Stimulated activated CD4-positive, alpha-beta T cell treated with anti-CD3 and anti-CD28 coated beads, Interleukin-2, amount 100 ng/mL, for 48 hours (primary cell): Measurements from ENCODE around the gene LAMTOR3.
"Not testable (repeated sequence)": the region's sequence is repeated elsewhere in the genome, so short reads cannot be mapped to it uniquely, and the experiment has no call there.

Experiments
- DNase-seq, 2 donors: peaks; one replicate each; pipeline ENCODE4 v3.0.0-alpha.2; 2020

Gene LAMTOR3

GRCh38 chr4:99861120-99861905 lies 32.9 kb downstream of the LAMTOR3 start:
- no peak for DNase-seq

- no peak for DNase-seq
These were observed 33.7 kb downstream of the LAMTOR3 start for GRCh38 chr4:99860521-99860920.

GRCh38 chr4:99859618-99860017 lies 34.6 kb downstream of the LAMTOR3 start:
- DNase-seq: no peak

- DNase-seq: no peak
These were observed 36.9 kb downstream of the LAMTOR3 start for GRCh38 chr4:99857307-99857706.

- no peak for DNase-seq
These were observed 38.1 kb downstream of the LAMTOR3 start for GRCh38 chr4:99856166-99856565.

GRCh38 chr4:99855678-99856077 lies 38.5 kb downstream of the LAMTOR3 start:
- DNase-seq: no peak

GRCh38 chr4:99853999-99854398 lies 40.2 kb downstream of the LAMTOR3 start:
- DNase-seq: no peak

- DNase-seq: no peak
These were observed 41.0 kb downstream of the LAMTOR3 start for GRCh38 chr4:99853190-99853589.

GRCh38 chr4:99852199-99852749 lies 42.0 kb downstream of the LAMTOR3 start:
- no peak for DNase-seq

GRCh38 chr4:99848591-99849001 lies 45.6 kb downstream of the LAMTOR3 start:
- no peak for DNase-seq

GRCh38 chr4:99847362-99847976 lies 46.8 kb downstream of the LAMTOR3 start:
- no peak for DNase-seq

- no peak for DNase-seq
These were observed 47.3 kb downstream of the LAMTOR3 start for GRCh38 chr4:99846891-99847290.

GRCh38 chr4:99845708-99846469 lies 48.3 kb downstream of the LAMTOR3 start:
- no peak for DNase-seq

- no peak for DNase-seq
These were observed 49.0 kb downstream of the LAMTOR3 start for GRCh38 chr4:99845179-99845578.

GRCh38 chr4:99844048-99844447 lies 50.2 kb downstream of the LAMTOR3 start:
- no peak for DNase-seq

GRCh38 chr4:99843413-99843812 lies 50.8 kb downstream of the LAMTOR3 start:
- no peak for DNase-seq

- no peak for DNase-seq
These were observed 53.1 kb downstream of the LAMTOR3 start for GRCh38 chr4:99841129-99841528.

- DNase-seq: no peak
These were observed 55.3 kb downstream of the LAMTOR3 start for GRCh38 chr4:99838927-99839326.

GRCh38 chr4:99835942-99836341 lies 58.3 kb downstream of the LAMTOR3 start:
- DNase-seq: no peak

- DNase-seq: no peak
These were observed 59.7 kb downstream of the LAMTOR3 start for GRCh38 chr4:99834569-99834968.

- no peak for DNase-seq
These were observed 60.5 kb downstream of the LAMTOR3 start for GRCh38 chr4:99833756-99834155.

GRCh38 chr4:99832758-99833157 lies 61.5 kb downstream of the LAMTOR3 start:
- DNase-seq: no peak

- DNase-seq: no peak
These were observed 61.9 kb downstream of the LAMTOR3 start for GRCh38 chr4:99832321-99832720.

- DNase-seq: not testable (repeated sequence)
These were observed 64.2 kb downstream of the LAMTOR3 start for GRCh38 chr4:99830051-99830450.
